HS-27A (cell line): ENCODE measurements around the gene ADCYAP1R1.

Experiments
- DNase-seq: peaks from one replicate; pipeline ENCODE4 v3.0.0-alpha.2; 2012; ENCODE audit warnings: low read depth, missing footprints

The ADCYAP1R1 gene

DNA sequence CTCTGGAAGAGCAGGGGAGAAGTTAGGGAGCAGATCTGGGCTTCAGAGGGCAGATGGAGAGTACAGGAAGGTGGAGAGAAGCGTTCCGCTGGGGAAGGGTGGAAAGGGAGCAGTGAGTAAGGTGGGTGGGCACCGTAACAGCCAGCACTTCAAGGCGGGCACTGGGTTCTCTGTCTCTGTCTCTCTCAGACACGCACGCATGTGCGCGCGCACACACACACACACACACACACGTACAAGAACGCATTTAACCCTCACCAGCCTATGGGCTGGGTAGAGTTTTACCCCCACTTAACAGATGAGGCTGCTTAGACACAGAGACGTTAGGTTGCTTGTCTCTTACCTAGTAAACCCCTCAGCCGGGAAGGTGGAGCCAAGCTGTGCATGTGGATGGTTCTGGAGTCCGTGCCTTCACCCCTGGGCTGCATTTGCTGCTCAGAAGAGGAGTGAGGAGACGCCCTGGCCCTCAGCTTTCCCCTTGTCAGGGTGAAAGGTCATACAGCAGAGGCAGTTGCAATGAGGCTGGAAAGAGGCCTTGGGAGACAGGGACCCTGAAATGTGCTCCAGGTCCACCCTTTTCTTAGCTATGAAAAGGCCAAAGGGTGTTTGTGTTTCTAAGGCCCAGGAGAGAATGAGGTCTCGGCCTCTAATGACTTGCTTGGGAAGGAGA is 16.0 kb downstream of the ADCYAP1R1 start:
- no peak for DNase-seq

DNA sequence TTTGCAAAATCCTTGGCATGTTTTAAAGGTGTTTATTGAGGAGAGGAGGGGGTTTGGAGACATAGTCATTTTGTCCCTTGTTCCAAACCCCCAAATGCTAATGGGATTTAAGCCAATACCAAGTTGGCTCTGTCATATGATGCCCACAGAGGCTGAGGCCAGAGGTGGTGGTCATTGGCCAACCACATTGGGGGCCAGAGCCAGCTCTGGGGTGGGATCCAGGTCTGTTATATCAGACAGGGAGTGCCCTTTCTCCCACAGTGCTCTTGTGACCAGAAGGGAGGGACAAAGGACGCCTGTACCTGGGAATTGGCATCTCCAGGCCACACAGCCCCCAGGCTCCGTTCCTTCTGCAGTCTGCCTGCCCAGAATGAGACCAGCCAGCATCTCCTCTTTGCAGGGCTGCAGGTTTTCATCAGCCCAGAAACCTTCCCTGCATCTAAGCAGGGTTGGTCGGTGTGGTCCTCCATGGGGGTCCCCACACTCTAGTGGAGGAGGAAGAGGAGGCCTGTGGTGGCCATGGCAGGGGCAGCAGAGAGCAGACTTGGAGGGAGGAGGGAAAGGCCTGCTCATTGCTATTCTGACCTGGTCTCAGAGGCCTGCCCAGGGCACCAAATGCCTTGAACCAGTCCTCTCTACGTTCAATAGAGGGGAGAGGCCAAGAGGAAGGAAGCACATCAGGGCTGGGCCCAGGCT is 17.9 kb downstream of the ADCYAP1R1 start:
- no peak for DNase-seq

DNA sequence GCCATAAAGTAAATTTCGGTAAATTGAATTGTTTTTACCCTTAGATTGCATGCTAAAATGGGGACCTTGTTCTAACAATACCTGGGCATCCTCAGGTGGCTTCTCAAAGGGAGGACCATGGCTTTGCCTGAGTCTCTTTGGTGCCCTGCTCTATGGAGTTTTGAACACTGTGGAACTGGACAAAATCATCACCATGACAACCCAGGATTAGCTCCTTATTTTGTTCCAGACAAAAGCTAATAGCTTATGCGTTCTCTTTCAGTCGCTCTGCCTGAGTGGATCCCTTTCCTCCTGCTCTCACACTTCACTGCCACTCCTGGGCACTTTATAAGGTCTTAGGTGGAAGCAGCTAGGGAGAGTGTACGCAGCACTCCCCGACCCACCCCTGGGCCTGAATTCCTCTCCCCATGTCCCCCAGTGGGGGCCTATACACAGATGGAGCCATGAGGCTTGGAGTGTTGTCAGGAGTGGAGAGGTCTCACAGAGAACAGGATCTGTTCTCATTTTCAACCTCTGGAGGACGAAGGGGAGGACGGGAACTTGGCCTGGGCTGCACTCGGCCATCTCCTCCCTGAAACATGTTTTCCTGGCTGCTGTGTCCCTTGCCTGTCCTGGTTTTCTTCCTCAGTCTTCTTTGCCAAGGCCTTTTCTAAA is 19.0 kb downstream of the ADCYAP1R1 start:
- no peak for DNase-seq

DNA sequence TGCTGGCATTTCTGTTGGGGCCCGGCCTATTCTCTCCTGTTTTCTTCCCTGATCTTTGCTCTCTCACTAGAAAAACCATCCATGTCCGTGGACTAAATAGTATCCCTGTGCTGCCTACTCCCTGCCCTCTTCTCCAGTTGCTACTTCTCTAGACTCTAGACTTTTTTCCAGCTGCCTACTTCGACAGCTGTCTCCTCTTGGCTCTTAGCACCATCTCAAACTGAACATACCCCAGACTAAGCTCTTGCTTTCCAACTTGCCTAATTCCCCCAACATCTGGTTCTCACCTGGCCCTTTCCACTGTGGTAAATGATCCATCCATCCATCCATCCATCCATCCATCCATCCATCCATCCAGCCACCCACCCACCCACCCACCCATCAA is 19.5 kb downstream of the ADCYAP1R1 start:
- no peak for DNase-seq

DNA sequence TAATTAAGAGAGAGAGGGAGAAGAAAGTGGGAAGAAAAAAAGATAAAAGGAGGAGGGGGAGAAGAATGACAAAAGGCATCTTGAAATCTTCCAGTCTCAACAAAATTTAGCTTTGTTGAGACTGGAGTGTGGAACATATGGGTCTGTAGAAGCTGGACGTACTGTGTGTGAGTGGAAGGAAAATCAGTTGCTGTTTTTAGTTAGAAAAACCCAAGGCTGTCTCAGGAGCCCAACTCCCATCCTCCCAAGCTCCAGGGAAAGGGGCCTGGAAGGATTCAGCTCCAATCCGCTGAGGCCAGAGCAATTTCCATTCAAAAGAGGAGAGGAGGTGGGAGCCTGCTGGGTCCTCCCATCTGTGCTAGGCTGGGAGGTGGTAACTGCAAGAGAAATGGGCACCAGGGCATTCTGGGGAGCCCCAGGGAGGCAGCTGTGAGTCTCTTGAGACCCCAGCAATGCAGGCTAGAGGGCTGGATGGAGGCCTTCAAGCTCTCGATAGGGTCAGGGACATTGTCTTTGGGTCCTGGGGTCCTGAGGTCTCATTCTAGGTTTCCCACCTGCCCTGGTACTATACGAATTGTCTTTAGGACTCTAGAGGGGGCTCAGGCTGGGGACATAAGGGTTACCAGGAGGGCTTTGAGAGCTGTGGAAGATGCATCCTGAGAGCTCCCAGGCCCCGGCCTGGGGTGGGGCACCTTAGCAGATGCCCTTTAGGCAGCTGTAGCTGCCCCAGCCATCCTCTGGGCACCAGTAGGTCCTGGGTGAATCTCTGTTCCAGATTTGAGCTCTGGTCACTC is 21.4 kb downstream of the ADCYAP1R1 start:
- DNase-seq: no peak

DNA sequence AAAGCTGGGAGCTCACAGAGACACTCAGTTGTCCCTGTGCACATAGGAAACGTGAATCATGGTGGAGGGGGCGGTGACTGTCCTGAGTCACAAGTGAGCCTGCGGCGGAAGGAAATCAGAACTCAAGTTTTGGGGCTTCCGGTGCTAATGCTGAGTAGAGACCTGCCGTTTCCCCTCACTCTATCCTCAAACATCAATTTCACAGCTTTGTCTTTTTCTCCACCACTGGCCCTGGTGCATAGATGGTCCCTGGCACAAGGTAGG is 21.9 kb downstream of the ADCYAP1R1 start:
- no peak for DNase-seq

DNA sequence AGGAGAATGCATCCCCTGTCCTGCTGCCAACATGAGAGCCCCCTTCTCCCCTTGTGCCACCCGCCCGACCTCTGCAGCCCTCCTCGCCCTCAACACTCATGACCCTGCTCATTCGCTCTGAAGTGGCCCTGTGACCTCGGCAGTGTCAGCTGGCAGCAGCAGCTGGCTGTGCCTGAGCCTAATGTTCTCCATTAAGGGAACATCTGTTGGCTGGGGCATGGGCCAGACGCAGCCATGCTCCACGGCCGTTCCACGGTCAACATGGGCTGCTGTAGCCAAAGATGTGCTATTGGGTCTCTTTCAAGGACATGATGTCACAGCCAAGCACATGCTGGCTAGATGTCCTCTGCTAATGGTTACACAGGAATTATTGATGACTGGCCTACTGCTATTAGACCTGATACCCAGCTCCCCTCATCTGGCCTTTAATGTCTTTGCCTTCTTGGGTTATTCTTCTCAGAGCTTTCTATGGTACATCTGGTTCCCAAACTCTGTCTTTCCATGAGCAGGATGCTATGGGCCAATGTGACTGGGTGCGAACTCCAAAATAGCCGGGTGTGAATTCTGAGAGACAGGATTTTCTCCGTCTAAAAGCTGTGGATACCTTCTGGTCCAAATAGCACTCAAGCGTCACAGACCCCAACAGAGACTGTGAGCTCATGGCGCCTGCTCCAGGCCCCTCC is 22.4 kb downstream of the ADCYAP1R1 start:
- no peak for DNase-seq

DNA sequence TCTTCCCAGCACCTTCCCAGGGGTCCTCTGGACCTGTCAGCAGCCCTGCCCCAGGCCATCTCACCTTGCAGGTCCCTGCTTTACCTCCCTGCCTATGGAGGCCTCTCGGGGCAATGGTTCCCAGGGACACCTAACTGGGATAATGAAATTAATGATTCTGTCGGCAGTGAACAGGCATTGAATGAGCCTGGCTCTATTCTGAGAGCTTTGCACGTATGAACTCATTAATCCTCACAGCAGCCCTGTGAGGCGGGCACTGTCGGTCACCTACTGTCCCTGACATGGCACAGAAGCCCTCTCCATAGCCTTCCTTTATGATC is 22.9 kb downstream of the ADCYAP1R1 start:
- DNase-seq: no peak

DNA sequence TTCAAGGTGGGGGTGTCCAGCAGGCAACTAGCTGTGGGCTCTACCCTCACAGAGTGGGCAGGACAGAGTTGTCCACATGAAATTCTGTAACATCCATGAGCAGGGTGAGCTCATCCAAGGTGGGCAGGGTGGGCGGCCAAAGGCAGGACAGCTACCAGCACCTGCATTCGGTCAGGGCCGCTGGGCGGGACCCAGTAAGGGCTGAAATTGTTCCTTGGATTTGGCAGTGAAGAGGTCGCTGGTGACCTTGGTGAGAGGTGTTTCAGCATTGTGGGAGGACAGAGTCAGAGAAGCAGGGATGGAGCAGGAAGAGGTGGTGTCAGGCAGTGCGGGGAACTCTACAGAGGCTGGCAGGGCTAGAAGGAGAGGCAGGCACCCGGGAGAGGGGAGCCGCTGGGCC is 23.9 kb downstream of the ADCYAP1R1 start:
- no peak for DNase-seq

DNA sequence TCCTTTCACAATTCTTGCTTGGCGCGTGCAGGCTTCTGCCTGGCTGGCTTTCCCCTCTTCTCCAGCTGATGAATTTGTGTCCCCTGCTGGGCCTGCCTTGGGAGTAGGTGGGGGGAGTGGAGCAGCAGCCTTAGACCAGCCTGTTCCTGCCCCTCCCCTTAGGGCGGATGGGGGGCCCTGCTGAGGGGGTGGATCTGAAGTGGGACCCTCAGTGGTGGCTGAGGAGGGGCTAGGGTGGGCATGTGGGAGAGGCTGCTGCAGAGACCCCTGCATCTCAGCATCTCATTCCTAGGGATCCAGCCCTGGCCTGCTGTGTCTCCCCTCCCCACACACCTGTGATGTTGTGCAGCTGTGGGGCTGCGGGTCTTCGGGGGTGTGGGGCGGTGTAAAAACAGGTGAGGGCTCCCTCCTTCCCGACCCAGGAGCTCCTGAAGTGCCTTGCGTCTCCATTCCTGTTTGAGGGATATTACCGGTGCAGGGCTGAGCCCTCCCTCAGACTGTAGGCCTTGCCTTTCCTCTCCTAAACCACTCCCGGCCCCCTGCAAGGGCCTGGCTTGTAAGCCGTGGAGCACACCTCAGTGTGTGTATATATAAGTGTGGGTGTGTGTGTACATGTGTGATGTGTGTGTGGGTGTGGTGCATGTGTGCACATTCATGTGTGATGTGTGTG is 24.7 kb downstream of the ADCYAP1R1 start:
- DNase-seq: no peak

DNA sequence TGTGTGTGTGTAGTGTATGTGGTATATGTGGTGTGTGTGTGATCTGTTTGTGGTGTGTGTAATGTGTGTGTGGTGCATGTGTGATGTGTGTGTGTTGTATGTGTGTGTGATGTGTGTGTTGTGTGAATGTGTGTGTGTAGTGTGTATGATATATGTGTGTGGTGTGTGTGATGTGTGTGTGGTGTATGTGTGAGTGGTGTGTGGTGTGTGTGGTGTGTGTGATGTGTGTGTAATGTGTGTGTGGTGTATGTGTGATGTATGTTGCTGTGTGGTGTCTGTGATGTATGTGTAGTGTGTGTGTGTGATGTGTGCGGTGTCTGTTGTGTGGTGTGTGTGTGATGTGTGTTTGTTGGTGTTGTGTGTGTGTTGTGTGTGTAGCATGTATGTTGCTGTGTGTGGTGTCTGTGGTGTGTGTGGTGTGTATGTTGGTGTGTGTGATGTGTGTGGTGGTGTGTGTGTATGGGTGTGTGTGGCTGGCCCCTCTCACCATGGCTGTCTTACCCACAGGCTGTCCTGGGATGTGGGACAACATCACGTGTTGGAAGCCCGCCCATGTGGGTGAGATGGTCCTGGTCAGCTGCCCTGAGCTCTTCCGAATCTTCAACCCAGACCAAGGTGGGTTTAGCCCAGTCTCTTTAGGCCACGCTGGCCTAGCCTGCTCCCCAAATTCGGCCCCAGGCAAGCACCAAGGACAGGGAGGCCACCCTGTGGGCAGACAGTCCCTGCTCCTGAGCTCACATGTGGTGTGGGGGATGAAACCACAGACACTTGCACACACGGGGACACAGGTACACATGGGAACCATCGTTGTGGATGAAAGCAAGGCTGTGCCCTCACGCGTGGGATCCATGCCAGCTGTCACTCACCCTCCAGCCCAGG is 25.6 kb downstream of the ADCYAP1R1 start:
- no peak for DNase-seq

DNA sequence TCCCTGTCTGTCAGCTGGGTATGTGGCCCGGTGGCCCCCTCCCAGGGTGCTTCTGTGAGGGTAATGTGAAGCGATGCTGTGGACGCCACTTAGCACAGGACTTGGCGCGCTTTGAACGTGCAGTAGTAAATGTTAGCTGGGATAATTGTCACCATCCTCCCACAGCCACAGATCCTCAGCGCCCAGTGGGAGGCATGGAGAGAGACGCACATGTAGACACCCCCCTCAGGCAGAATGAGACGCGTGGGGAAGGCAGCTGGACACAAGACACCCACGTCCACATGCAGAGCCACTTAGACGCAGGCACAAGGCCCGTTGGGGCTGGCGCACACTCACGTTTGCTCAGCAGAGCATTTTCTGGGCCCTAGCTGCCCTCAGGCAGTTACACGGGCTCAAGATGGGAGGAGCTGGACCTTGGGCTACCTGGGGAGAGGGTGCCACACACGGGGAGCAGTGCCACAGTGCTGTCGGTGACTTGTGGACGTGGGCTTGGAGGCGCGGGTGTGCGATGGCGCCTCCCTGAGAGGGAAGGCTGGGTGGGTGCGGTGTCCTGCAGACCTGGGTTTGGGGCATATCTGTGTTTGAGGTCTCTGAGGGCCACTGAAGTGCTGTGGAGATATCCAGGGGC is 26.4 kb downstream of the ADCYAP1R1 start:
- DNase-seq: no peak

DNA sequence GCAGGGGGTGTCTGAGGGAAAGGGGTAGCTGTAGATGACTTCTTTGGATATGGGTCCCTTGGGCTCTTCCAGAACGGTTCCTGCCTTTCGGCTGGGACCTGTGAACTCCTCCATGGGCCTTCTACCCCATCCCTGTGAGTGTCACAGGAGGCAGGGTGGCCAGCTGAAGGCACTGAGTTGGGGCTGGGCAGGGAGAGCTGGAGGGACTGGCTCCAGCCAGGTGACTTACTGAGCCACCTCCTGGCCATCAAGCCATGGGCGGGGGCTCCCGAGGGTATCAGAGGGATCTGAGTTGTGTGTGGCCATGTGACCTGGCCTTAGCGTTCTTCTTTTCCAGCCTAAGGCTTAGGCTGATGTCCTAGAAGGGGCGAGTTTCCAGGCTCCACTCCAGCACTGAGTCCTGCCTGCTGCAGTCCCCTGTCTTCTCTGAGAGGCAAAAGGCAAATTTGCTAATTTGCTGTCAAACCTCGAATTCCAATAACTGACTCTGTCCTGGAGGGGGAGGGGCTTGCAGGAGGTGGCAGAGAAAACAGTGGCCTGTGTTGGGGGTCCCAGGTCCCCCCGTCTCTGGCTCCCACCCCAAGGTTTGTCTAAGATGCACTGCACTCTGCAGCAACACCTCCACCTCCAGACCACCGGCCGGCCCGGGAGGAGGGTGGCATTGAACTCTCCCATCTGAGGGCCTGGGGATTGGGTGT is 27.2 kb downstream of the ADCYAP1R1 start:
- DNase-seq: no peak

DNA sequence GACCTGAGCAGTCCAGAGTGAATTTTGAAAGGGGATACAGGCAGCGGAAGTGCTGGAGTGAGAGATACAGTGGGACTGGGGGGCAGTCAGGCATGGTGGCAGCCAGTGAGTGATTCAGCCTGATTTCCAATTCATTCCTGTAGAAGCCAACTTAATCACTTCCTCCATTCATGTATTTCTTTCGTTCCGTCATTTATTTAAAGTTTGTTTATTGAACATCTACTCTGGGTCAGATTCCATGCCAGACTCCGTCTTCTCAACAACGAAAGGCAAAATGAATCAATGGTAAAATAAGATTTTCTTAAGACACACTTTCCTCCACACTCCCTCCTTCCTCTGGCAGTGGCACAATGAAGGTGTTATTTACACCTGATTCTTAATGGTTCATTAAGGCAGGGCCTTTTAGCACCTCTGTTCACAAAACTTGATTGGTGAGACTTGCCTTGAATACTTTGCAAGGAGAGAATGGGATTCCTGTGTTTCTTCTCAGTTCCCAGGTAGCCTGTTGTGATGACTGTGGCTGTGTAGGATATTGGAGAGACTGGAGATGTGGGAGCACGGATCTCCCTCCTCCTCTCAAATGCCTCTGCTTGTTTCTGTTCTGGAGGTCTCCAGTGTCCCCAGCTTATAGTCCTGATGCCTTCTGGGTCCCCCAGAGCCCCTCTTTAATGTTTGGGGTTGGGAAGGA is 27.9 kb downstream of the ADCYAP1R1 start:
- no peak for DNase-seq

DNA sequence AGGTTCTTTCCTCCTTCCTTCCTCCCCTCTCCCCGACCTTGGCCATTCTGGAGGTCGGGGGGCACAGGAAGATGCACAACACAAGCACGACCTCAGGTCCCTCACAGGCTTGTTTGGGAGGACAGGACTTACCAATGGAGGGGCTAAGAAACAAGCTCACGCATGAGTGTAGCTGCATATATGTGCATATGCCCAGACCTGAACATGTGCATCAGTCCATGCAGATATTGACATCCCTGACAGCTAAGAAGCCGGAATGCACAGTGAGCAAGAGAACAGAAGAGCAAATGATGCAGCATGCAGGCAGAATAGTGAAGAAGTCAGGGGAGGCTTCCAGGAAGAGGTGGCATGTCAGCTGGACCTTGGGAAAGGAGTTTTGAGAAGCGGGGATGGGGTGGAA is 28.7 kb downstream of the ADCYAP1R1 start:
- DNase-seq: no peak

DNA sequence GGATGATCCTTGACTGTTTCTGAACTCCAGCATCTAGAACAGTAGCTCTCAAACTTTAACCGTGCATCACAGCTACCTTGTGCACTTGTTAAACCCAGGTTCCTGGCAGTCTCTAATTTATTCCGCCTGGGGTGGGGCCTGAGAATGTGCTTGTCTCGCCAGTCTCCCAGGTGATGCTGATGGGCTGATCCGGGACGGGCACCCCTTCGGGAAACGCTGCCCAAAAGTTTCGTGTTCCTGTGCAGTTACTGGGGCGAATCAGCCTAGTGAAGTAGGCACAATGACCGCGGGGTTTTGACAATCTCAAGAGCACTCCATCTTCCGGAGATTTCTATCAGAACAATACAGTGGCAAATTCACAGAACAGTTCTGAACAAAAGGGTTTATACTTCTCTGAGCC is 29.9 kb downstream of the ADCYAP1R1 start:
- DNase-seq: no peak

DNA sequence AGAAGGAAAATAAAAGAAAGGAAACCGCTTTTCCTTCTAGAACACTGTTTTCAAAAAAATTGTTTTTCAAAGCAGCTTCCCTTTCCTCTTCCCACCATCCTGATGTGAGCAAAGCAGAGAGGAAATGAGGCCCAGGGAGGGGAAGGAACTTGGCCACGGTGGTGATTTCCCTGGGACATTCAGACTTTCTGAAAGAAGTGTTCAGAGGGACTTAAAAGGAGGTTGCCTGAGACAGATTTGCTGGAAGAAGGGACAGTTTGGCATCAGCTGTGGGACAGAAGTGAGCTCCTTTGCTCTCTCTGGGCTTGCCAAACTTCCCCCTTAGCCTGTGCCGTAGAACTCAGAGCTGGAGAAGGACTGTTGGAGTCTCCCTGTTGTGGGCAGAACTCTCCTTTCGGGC is 30.3 kb downstream of the ADCYAP1R1 start:
- DNase-seq: no peak

DNA sequence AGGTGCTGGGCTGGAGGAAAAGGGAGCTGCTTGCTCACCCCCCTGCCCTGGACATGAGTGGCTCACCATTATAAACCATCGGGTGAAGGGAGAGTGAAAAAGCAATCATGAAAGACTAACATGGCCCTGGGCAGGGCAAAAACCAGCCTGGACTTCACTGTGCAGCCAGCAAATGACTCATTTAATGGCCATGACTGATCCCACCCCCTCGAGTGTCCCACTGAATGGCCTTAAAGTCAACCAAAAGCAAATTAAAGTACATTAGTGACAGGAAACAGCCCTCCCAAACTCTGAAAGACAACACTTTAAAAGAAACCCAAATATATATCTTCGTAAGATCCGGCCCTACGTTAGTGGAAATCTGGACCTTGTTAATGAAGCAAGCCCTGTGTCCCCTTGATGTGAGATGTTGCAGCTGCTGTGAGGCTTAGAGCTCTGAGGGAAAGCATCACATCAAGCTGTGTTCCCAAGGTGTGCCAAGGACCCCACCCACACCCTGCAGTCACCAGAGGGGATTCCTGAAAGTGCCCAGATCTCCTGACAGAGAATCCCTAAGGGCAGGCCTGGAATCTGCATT is 31.2 kb downstream of the ADCYAP1R1 start:
- no peak for DNase-seq

DNA sequence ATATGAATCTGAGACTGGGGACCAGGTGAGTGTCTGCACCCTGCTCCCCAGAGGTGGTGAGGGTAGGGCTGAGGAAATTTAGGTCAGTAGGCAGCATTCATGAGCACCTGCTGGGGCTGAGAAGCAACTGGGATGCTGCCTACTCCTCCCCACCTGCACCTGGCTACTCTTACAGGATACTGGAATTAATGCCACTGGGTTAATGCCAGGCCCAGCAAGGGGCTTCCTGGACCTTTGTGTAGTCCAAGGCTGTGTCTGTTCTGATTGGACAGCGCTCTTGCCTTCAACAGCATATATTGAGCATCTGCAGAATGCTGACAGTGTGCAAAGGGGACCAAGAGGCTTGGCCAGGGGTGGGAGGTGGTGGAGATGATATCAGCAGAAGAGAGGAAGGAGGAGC is 32.1 kb downstream of the ADCYAP1R1 start:
- DNase-seq: no peak
